COLO668 (cell line): ENCODE measurements around the gene ZDHHC9.

Experiments
- DNase-seq: peaks from one replicate; lab custom pipeline; 2025; ENCODE audit not compliant: unreplicated experiment; lab: John Stamatoyannopoulos, UW

The ZDHHC9 gene

GRCh38 chrX:129823522-129823921 lies 20.2 kb downstream of the ZDHHC9 start:
- DNase-seq: no peak

- peak; percentile 8 for DNase-seq
Observed at GRCh38 chrX:129823115-129823514, 20.6 kb downstream of the ZDHHC9 start.

DNA sequence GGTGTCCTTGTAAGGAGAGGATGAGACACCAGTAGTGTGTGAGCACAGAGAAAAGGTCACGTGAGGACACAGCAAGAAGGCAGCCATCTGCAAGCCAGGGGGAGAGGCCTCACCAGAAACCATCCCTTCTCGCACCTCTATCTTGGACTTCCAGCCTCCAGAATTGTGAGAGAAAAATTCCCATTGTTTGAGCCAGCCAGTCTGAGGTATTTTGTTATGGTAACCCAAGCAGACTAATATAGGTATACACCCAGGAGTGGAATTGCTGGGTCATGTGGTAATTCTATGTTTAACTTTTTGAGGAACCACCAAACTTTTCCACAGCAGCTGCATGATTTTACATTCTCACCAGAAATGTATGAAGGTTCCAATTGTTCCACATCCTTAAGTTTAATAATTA lies 25.6 kb downstream of the ZDHHC9 start:
- no peak for DNase-seq

GRCh38 chrX:129813662-129814368 lies 29.9 kb downstream of the ZDHHC9 start:
- DNase-seq: no peak

DNA sequence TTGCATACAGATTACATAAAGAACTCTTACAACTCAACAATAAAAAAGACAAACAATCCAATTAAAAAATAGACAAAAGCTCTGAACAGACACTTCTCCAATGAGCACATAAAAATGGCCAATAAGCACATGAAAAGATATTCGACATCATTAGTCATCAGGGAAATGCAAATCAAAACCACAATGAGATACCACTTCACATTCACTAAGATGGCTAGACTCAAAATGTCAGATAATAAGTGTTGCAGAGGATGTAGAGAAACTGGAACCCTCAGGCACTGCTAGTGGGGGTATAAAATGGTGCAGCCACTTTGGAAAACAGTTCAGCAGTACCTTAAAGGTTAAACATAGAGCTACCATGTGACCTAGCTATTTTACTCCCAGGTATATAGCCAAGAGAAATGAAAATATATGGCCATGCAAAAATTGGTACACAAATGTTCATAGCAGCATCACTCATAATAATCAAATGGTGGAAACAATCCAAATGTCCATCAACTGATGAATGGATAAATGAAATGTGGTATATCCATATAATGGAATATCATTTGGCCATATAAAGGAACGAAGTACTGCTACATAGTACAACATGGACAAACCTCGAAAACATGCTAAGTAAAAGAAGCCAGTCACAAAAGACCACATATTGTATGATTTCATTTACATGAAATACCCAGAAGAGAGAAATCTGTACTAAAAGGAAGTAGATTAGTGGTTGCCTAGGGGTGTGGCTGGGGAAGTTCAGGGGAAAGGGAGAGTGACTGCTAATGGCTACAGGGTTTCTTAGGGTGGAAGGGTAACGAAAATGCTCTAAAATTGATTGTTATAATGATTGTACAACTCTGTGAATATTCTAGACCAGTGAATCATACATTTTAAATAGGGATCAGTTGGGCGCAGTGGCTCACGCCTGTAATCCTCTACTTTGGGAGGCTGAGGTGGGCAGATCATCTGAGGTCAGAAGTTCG lies 34.6 kb downstream of the ZDHHC9 start:
- no peak for DNase-seq

- DNase-seq: no peak
Observed at GRCh38 chrX:129808158-129808828, 35.4 kb downstream of the ZDHHC9 start.

GRCh38 chrX:129804806-129805205 lies 38.9 kb downstream of the ZDHHC9 start:
- no peak for DNase-seq

DNA sequence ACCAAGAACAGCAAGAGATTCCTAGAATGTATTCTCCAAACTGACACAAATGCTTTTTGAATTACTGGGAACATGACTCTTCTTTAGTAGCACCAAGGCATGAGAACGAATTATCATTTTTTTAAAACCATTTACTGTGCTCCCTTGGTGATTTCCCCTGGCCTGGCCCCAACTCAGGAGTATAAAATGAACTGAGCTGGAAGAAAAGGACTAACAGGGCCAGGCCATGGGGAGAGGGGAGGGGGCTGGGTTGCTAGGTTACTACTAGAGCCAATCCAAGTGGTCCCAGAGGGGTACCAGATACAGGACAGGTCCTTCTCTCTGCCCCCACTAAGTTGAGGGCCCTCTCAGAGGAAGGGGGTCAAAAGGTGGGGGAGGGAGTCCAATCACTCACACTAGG lies 40.8 kb downstream of the ZDHHC9 start:
- no peak for DNase-seq

DNA sequence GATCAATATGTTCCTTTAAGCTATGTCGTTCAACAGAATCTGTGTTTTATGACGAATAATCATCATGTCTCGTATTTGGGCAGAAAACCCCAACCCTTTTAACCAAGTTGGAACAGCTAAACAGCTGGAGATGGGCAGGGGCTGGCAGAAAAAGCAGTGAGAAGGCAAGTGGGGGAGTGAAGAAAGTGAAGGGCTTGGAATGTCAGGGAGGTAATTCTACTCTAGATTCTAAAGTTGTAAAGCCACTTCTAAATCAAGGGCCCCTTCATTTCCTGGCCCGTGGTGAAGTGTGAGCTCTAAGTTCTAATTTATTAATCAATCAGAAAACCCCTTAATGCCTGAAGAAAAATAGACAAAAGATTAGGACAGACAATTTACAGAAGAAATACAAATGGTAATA lies 43.5 kb downstream of the ZDHHC9 start:
- DNase-seq: no peak

GRCh38 chrX:129798888-129799287 lies 44.8 kb downstream of the ZDHHC9 start:
- DNase-seq: no peak

DNA sequence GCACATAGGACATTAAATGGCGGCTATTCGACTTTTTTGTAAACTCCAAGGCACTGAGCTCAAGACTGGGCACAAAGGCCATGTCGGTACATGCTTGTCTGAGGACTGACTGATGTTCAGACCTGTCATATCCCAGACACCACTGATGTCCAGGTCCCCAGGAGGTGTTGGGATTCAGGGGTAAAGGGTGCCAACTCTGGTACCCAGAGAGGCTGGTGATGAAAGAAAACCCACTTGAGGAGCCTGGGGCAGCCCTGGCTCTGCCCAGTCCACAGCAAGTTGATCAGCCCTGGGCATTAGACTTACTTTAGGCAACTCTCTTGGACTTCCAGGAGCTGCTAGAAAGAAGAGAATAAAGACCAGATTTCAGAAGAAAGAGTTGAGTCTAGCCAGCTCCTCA lies 45.2 kb downstream of the ZDHHC9 start:
- DNase-seq: no peak

GRCh38 chrX:129797251-129797906 lies 46.3 kb downstream of the ZDHHC9 start:
- no peak for DNase-seq

- no peak for DNase-seq
Observed at GRCh38 chrX:129795584-129795983, 48.1 kb downstream of the ZDHHC9 start.

DNA sequence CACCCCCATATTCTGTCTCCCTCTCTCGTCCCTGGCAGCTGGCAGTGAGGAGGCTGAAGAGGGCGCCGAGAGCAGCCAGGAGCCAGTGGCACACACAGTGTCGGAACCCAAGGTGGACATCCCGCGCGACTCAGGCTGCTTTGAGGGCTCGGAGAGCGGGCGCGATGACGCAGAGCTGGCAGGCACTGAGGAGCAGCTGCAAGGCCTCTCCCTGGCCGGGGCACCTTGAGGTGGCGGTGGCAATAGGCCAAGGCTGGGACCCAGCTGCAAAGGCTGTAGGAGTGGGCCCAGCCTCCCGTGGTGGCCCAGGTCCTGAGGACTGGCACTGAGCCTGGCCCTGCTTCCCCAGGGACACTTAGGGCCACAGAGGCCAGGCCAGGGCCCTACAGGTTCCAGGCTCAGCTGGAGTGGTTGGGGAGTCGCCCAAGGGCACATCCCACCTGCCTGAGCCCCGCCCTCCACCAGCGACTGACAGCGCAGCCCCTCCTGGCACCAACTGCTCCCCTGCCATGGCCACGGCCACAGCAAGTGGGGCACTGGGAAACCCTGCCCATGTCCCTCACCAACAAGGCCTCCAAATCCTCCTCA lies 50.0 kb downstream of the ZDHHC9 start:
- no peak for DNase-seq

DNA sequence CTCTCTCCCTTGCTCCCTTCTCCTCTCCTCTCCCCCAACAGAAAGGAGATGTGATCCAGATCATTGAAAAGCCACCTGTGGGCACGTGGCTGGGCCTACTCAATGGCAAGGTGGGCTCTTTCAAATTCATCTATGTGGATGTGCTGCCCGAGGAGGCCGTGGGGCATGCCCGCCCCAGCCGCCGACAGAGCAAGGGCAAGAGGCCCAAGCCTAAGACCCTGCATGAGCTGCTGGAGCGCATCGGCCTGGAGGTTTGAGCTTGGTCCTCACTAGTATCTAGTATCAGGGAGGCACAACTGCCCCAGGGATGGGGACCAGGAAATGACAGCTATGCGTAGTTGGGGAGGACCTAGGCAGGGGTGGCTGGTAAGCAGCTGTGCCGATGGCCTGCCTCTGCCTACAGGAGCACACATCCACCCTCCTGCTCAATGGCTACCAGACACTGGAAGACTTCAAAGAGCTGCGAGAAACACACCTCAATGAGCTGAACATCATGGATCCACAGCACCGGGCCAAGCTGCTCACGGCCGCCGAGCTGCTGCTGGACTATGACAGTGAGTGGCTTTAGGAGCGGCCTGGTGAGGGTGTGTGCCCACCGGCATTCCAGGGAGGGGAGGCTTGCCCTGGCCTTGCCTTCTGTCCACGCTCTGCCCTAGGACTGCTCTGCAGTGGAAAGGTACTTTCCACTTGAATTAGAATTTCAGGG lies 50.9 kb downstream of the ZDHHC9 start:
- no peak for DNase-seq

GRCh38 chrX:129791961-129792570 lies 51.6 kb downstream of the ZDHHC9 start:
- DNase-seq: no peak

GRCh38 chrX:129791336-129791735 lies 52.4 kb downstream of the ZDHHC9 start:
- no peak for DNase-seq

GRCh38 chrX:129790808-129791207 lies 52.9 kb downstream of the ZDHHC9 start:
- no peak for DNase-seq

DNA sequence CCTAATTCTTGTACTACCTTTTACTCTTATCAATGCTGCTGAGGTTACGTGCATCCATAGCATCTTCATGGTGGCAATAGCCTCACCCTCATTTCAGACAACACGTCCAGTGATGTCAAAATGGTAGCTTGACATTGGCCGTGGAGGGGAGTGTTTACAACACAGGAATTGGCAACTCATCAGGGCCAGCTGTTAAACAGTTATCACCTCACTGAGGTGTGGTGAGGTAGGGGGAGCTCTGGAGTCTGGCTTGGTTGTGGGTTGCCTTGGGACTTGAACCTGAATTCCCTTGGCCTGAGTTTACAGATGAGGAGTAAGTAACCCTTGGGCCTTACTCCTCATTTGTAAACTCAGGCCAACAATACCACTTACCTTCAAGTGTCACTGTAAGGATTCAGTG lies 53.5 kb downstream of the ZDHHC9 start:
- no peak for DNase-seq

DNA sequence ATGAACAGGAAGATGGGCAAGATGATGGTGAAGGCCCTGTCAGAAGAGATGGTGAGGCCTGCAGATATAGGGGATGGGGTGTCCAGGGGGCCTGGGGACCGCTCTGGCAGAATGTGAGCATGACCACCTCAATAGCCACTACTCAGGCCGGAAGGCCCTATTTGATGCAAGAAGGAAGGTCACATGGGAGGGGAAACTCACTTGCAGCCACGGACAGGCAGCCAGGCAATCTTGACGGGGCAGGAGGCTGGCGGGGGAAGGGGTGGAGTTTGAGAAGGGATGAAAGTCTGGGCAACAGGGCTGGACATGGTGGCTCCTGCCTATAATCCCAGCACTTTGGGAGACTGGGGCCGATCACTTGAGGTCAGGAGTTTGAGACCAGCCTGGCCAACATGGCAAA lies 55.2 kb downstream of the ZDHHC9 start:
- DNase-seq: no peak
